ENCODE results near the gene RBP3. TPM values are rescaled to one million over a fixed set of nuclear protein-coding genes. Genes with fewer than 3 reads are reported as not detected.
A peak's percentile ranks its signal among the peaks of the same experiment; 100 is the strongest.

The RBP3 gene
- total and polyA plus RNA-seq, 2 of the 4 experiments (the other 2 are of a cell fraction) = not detected

GRCh38 chr10:47318706-47319105 lies 29.5 kb upstream of the RBP3 start:
- Histone ChIP-seq H3K36me3 (ENCODE audit: control insufficient read depth, insufficient read depth, low read length) (no peaks in the 10 kb centered on the region), H4K5ac (ENCODE audit: low read depth, low read length) (no peak overlapping the region), H3K27me3 (ENCODE audit: control insufficient read depth, insufficient read depth, low read length) (peaks cover 37% of the 10 kb centered on the region), H3K4me2 (ENCODE audit: low read depth, low read length) (no peak overlapping the region), H3K9ac (ENCODE audit: low read depth, low read length) (no peak overlapping the region), H3K23ac (ENCODE audit: low read depth, low read length) (no peak overlapping the region), H3K14ac (replicated peaks; ENCODE audit: low read depth, low read length) (no peak overlapping the region), H3K4me1 (ENCODE audit: control insufficient read depth, insufficient read depth, low read length) (no peaks in the 10 kb centered on the region), H2BK20ac (ENCODE audit: low read depth, low read length) (no peak overlapping the region), H3K56ac (ENCODE audit: extremely low read depth, insufficient read depth, low read length) (no peak overlapping the region), H2AK5ac (ENCODE audit: low read depth, low read length) (no peak overlapping the region), H3K9me3 (ENCODE audit: control insufficient read depth, insufficient read depth, low read length) (no peaks in the 10 kb centered on the region), H4K8ac (ENCODE audit: low read depth in 2 of 2, low read length in 2 of 2) (no peak overlapping the region), H3K79me1 (ENCODE audit: low read depth in 1 of 2, low read length in 2 of 2) (no peaks in the 10 kb centered on the region), H2AK9ac (replicated peaks; ENCODE audit: low read depth, low read length, poor library complexity) (no peak overlapping the region), H3K4ac (ENCODE audit: low read depth, low read length) (no peak overlapping the region), H2BK120ac (ENCODE audit: low read depth, low read length) (no peak overlapping the region), H4K20me1 (ENCODE audit: insufficient read depth, low read length) (no peaks in the 10 kb centered on the region), H3K4me3 (ENCODE audit: insufficient read depth, low read depth, low read length) (no peak overlapping the region), H2BK5ac (ENCODE audit: low read depth, low read length, poor library complexity, severe bottlenecking) (no peak overlapping the region), H3K18ac (ENCODE audit: low read depth, low read length) (no peak overlapping the region), H3K27ac (ENCODE audit: insufficient read depth, low read length) (no peak overlapping the region), H4K91ac (ENCODE audit: insufficient read depth, low read depth, low read length) (no peak overlapping the region), H2AFZ (replicated peaks; ENCODE audit: low read length, poor library complexity) (peak overlapping the region; percentile 54), H3K9me1 (ENCODE audit: insufficient read depth, low read length) (no peaks in the 10 kb centered on the region), H2BK15ac (ENCODE audit: low read depth, low read length) (no peak overlapping the region)
- ATAC-seq (ENCODE audit: low read depth) = no peak
- ChIA-PET CTCF (interaction anchor here (1.2 kb wide), 1 partner anchor 271 kb away, joined by 4 read pairs; no protein-coding TSS in a partner anchor), POLR2A (ENCODE audit: unreplicated experiment) (no interaction called here)
- BruUV-seq (replicated peaks) = no TSS peak
- dilution Hi-C loops (cut with HindIII; ENCODE audit: low sequenced_read_pairs, unreplicated experiment) (no loop called here), in situ Hi-C loops (cut with MboI; ENCODE audit: low sequenced_read_pairs) (no loop called here), intact Hi-C loops (cut with micrococcal nuclease) (loop anchor here (10.0 kb wide), 1 partner anchor 324 kb away; no protein-coding TSS in a partner anchor)
- no peak for DNase-seq
- WGBS, 2 experiments (ENCODE audit: extremely low coverage in 2 of 2, insufficient read length in 1 of 2) = 96% methylated on average over 4 of the region's 9 CpGs; no CpG with 5 or more reads in 1 of the 2 experiments
- TF ChIP-seq FOS (IDR thresholded peaks at IDR 0.05; ENCODE audit: low read depth, low read length) = no peak
- no peak for TF ChIP-seq CTCF (conservative IDR thresholded peaks at IDR 0.05; ENCODE audit: low read depth, low read length)
- no peak for TF ChIP-seq ELK1 (IDR thresholded peaks at IDR 0.05; ENCODE audit: borderline replicate concordance, low read depth, low read length)
- TF ChIP-seq CEBPB (IDR thresholded peaks at IDR 0.05; ENCODE audit: low read depth, low read length) = no peak
- TF ChIP-seq, protein P1, sequence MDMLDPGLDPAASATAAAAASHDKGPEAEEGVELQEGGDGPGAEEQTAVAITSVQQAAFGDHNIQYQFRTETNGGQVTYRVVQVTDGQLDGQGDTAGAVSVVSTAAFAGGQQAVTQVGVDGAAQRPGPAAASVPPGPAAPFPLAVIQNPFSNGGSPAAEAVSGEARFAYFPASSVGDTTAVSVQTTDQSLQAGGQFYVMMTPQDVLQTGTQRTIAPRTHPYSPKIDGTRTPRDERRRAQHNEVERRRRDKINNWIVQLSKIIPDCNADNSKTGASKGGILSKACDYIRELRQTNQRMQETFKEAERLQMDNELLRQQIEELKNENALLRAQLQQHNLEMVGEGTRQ (IDR thresholded peaks at IDR 0.05; ENCODE audit: low read depth, low read length) = no peak
- TF ChIP-seq BHLHE40 (IDR thresholded peaks at IDR 0.05; ENCODE audit: low read depth, low read length) = no peak

Data from IMR-90 (cell line).